Psoas muscle (tissue), 8 donors: Measurements from ENCODE around the gene LRRC56. TPM values are rescaled to one million over a fixed set of nuclear protein-coding genes. Genes with fewer than 3 reads are reported as not detected.

Source experiments
- ATAC-seq, 4 donors: fragments of 200-7000 bp; cut with Tn5 transposase; one replicate each; pipeline ENCODE4 v1.9.1; 2020; ENCODE audit warnings: moderate library complexity in 3 of 4, mild to moderate bottlenecking in 2 of 4
- DNase-seq, 2 donors: peaks; one replicate each; pipeline ENCODE4 v3.0.0-alpha.2; 2020
- H3K27ac ChIP-seq: fragments of 200-600 bp; one replicate; pipeline ENCODE4 v1.8.0; 2022
- H3K27me3 ChIP-seq, 3 donors: fragments of 200-600 bp in 1 of 3; one replicate each; pipeline versions ENCODE4 v1.6.1 to v1.8.0; 2013 to 2022; ENCODE audit warnings: low read length in 2 of 3, mild to moderate bottlenecking in 2 of 3, moderate library complexity in 1 of 3; ENCODE audit not compliant: insufficient read depth in 3 of 3
- H3K36me3 ChIP-seq, 2 donors: fragments of 200-600 bp in 1 of 2; one replicate each; pipeline versions ENCODE4 v1.6.1 to v1.8.0; 2013 to 2022; ENCODE audit warnings: low read depth in 1 of 2, mild to moderate bottlenecking in 1 of 2, moderate library complexity in 1 of 2; ENCODE audit not compliant: insufficient read depth in 1 of 2
- H3K4me1 ChIP-seq: fragments of 200-600 bp; one replicate; pipeline ENCODE4 v1.8.0; 2022
- H3K4me3 ChIP-seq: fragments of 200-600 bp; one replicate; pipeline ENCODE4 v1.8.0; 2022; ENCODE audit warnings: mild to moderate bottlenecking
- H3K9me3 ChIP-seq: fragments of 200-600 bp; one replicate; pipeline ENCODE4 v1.8.0; 2022
- CTCF ChIP-seq: fragments of 200-600 bp; IDR thresholded peaks from one replicate; pipeline ENCODE4 v1.8.0; 2022; ENCODE audit warnings: antibody characterized with exemption
- WGBS, 3 donors: extraction: QIAGEN DNeasy Blood & Tissue Kit; methylation state at CpG; one replicate each; pipeline versions ENCODE4 v1.1.6 to v1.1.7; 2013; 5-methylcytosine and 5-hydroxymethylcytosine counted together
- intact Hi-C, 2 donors: fragments of 100-400 bp; cut with DNase I; formaldehyde crosslinking; loops; one replicate each; pipeline versions ENCODE4 v1.11.0 to v1.14.2; 2022
- polyA plus RNA-seq, 3 donors: library from polyadenylated mRNA; stranded (reverse); fragments of 200-250 nt; gene quantifications; one replicate each; pipeline ENCODE4 v1.2.3, GENCODE V29; 2013
- total RNA-seq, 4 donors: library from RNA; stranded (reverse); fragmentation: NEBNext Ultra II Directional in 2 of 4; extraction: Animal tissue kit (Norgen Biotek cat#: 25700) in 2 of 4; gene quantifications; one replicate each; pipeline versions ENCODE4 v1.2.1 to v1.2.4, GENCODE V29; 2021 to 2023
- donor health status: healthy with polysubstance abuse.
- donor health status: DM: no; HTN: no; CAD: no; lungs with moderate emphysema.
- donor health status: Bipolar disorder and iron deficiency.
- donor health status: healthy.
- donor health status: DM: yes; HTN: yes; CAD: no.
- donor health status: DM: no; HTN: no; CAD: no.
- donor health status: DM: no; HTN: no; CAD: no.
- donor health status: DM: yes; HTN: yes; CAD: no.

The LRRC56 gene
- total and polyA plus RNA-seq, 7 donors, result 0.30 to 0.84 (median 0.54) TPM; not detected in 1

- ATAC-seq (peak; percentile 59 to 79 (median 74)), DNase-seq (peak in 1 of 2 donors; percentile 62)
- WGBS, 3 donors, result 22 to 42% (median 30%) methylated on average over 28 to 29 of the region's 29 CpGs
- Histone ChIP-seq H3K9me3 (no peaks in the 10 kb centered on the region), H3K36me3 (peaks cover 0 to 29% of the 10 kb centered on the region in 2 donors), H3K27me3 (no peaks in the 10 kb centered on the region), H3K4me1 (peaks cover 23% of the 10 kb centered on the region), H3K4me3 (peak overlapping the region; percentile 15), H3K27ac (peak overlapping the region; percentile 15)
- intact Hi-C loops, result no loop called here
- no peak for TF ChIP-seq CTCF
Measured at GRCh38 chr11:528815-529727, 8.3 kb upstream of the LRRC56 start.

- Histone ChIP-seq H3K9me3 (no peaks in the 10 kb centered on the region), H3K27me3 (no peaks in the 10 kb centered on the region), H3K27ac (no peak overlapping the region), H3K4me1 (peaks cover 28% of the 10 kb centered on the region), H3K36me3 (peaks cover 0 to 29% of the 10 kb centered on the region in 2 donors), H3K4me3 (no peak overlapping the region)
- peak in 1 of 2 donors; percentile 49 for DNase-seq
- WGBS, 3 donors, result 82 to 83% (median 83%) methylated on average over 18 of the region's 18 CpGs
- TF ChIP-seq CTCF, result no peak
- no peak for ATAC-seq
- intact Hi-C loops, result no loop called here
Measured at GRCh38 chr11:529728-530411, 7.5 kb upstream of the LRRC56 start.

GRCh38 chr11:530960-531831 lies 6.1 kb upstream of the LRRC56 start:
- ATAC-seq (no peak), DNase-seq (no peak)
- H3K4me3 ChIP-seq, result no peak overlapping the region
- intact Hi-C loops, result no loop called here
- TF ChIP-seq CTCF, result no peak
- peaks cover 0 to 29% of the 10 kb centered on the region in 2 donors for H3K36me3 ChIP-seq
- H3K9me3 ChIP-seq, result no peaks in the 10 kb centered on the region
- 83 to 88% (median 86%) methylated on average over 23 to 28 of the region's 28 CpGs for WGBS, 3 donors
- H3K4me1 ChIP-seq, result peaks cover 32% of the 10 kb centered on the region
- no peaks in the 10 kb centered on the region for H3K27me3 ChIP-seq
- H3K27ac ChIP-seq, result no peak overlapping the region

- DNase-seq, result peak in 1 of 2 donors; percentile 44
- peaks cover 35% of the 10 kb centered on the region for H3K4me1 ChIP-seq
- H3K27ac ChIP-seq, result no peak overlapping the region
- peaks cover 0 to 1% (median 0%) of the 10 kb centered on the region in 3 donors for H3K27me3 ChIP-seq
- no peak for ATAC-seq
- peaks cover 0 to 29% of the 10 kb centered on the region in 2 donors for H3K36me3 ChIP-seq
- H3K9me3 ChIP-seq, result no peaks in the 10 kb centered on the region
- no peak overlapping the region for H3K4me3 ChIP-seq
- no peak for TF ChIP-seq CTCF
- WGBS, 3 donors, result 78 to 81% (median 80%) methylated on average over 18 of the region's 18 CpGs
- intact Hi-C loops, result no loop called here
Measured at GRCh38 chr11:531919-532526, 5.3 kb upstream of the LRRC56 start.
